GM12873 (cell line): ENCODE data around the gene GTSE1.
A peak's percentile ranks its signal among the peaks of the same experiment; 100 is the strongest.

Experiments used
- CTCF ChIP-seq: IDR thresholded peaks from 2 replicates; pipeline ENCODE4 v1.5.1; 2012; ENCODE audit warnings: low read depth, mild to moderate bottlenecking, moderate library complexity, low read length, control low read depth; ENCODE audit not compliant: insufficient read depth; ENCODE audit errors: missing control alignments

Gene GTSE1

GRCh38 chr22:46362934-46363515, 66.4 kb downstream of the GTSE1 start:
- no peak for TF ChIP-seq CTCF

- no peak for TF ChIP-seq CTCF
These were observed 67.1 kb downstream of the GTSE1 start for GRCh38 chr22:46363611-46364321.

- TF ChIP-seq CTCF = no peak
These were observed 67.9 kb downstream of the GTSE1 start for GRCh38 chr22:46364341-46365165.

GRCh38 chr22:46365166-46365624, 68.5 kb downstream of the GTSE1 start:
- TF ChIP-seq CTCF = no peak

GRCh38 chr22:46366327-46366731, 69.7 kb downstream of the GTSE1 start:
- TF ChIP-seq CTCF = no peak

- TF ChIP-seq CTCF = no peak
These were observed 70.4 kb downstream of the GTSE1 start for GRCh38 chr22:46366801-46367706.

GRCh38 chr22:46367707-46368191, 71.1 kb downstream of the GTSE1 start:
- peak; percentile 98 for TF ChIP-seq CTCF
